CD14-positive monocyte (primary cell): ENCODE data around the gene GAS7. TPM values are rescaled to one million over a fixed set of nuclear protein-coding genes. Genes with fewer than 3 reads are reported as not detected.
A peak's percentile ranks its signal among the peaks of the same experiment; 100 is the strongest.

ENCODE experiments used
- DNase-seq, 3 donors: peaks; one replicate each; pipeline ENCODE4 v3.0.0-alpha.2; 2011 to 2022
- H2AFZ ChIP-seq: 2 replicates; pipeline ENCODE4 v1.6.0; 2012; ENCODE audit warnings: mild to moderate bottlenecking, low read depth, low read length, inconsistent platforms; ENCODE audit not compliant: insufficient read depth, poor library complexity, severe bottlenecking
- H3K27ac ChIP-seq, 2 donors: 1 replicate in 1 of 2; 2 replicates in 1 of 2; pipeline ENCODE4 v1.5.1; 2012 to 2013; ENCODE audit warnings: low read length in 2 of 2, control low read depth in 1 of 2, inconsistent platforms in 1 of 2, low read depth in 1 of 2, mild to moderate bottlenecking in 1 of 2
- H3K27me3 ChIP-seq, 2 donors: one replicate each; pipeline versions ENCODE4 v1.6.0 to v1.6.1; 2011 to 2013; ENCODE audit warnings: low read length in 2 of 2; ENCODE audit not compliant: control insufficient read depth in 2 of 2, insufficient read depth in 2 of 2
- H3K36me3 ChIP-seq, 2 donors: replicated peaks in 1 of 2; 1 replicate in 1 of 2; 2 replicates in 1 of 2; pipeline versions ENCODE4 v1.5.1 to v1.6.1; 2012 to 2013; ENCODE audit warnings: low read length in 2 of 2, control low read depth in 1 of 2, inconsistent platforms in 1 of 2, mild to moderate bottlenecking in 1 of 2; ENCODE audit not compliant: insufficient read depth in 2 of 2, control insufficient read depth in 1 of 2
- H3K4me1 ChIP-seq, 2 donors: 1 replicate in 1 of 2; 2 replicates in 1 of 2; pipeline versions ENCODE4 v1.5.1 to v1.6.1; 2012 to 2013; ENCODE audit warnings: low read length in 2 of 2, control low read depth in 1 of 2, inconsistent platforms in 1 of 2, mild to moderate bottlenecking in 1 of 2, moderate library complexity in 1 of 2; ENCODE audit not compliant: insufficient read depth in 2 of 2, control insufficient read depth in 1 of 2
- H3K4me2 ChIP-seq: replicated peaks from 2 replicates; pipeline ENCODE3; 2012; ENCODE audit warnings: low read length, moderate library complexity, mild to moderate bottlenecking; ENCODE audit not compliant: poor library complexity, severe bottlenecking; ENCODE audit errors: extremely low read depth
- H3K4me3 ChIP-seq, 3 experiments: fragments of 200-600 bp in 1 of 3; sonication (generic) in 1 of 3; replicated peaks in 1 of 3; 1 replicate in 2 of 3; 2 replicates in 1 of 3; pipeline ENCODE4 v1.5.1; 2011 to 2013; ENCODE audit warnings: low read length in 3 of 3, mild to moderate bottlenecking in 3 of 3, control low read depth in 2 of 3, low read depth in 2 of 3, inconsistent platforms in 1 of 3, moderate library complexity in 1 of 3
- H3K79me2 ChIP-seq: 2 replicates; pipeline ENCODE4 v1.6.0; 2012; ENCODE audit warnings: mild to moderate bottlenecking, control low read depth, inconsistent platforms, low read length, moderate library complexity; ENCODE audit not compliant: insufficient read depth
- H3K9ac ChIP-seq: 2 replicates; pipeline ENCODE4 v1.6.0; 2017; ENCODE audit warnings: low read length, mild to moderate bottlenecking; ENCODE audit not compliant: insufficient read depth, poor library complexity, severe bottlenecking
- H3K9me3 ChIP-seq, 2 donors: replicated peaks in 1 of 2; 1 replicate in 1 of 2; 2 replicates in 1 of 2; pipeline versions ENCODE4 v1.5.1 to v1.6.1; 2012 to 2013; ENCODE audit warnings: low read length in 2 of 2, control low read depth in 1 of 2; ENCODE audit not compliant: control insufficient read depth in 1 of 2, insufficient read depth in 1 of 2
- H4K20me1 ChIP-seq: 2 replicates; pipeline ENCODE4 v1.6.0; 2012; ENCODE audit warnings: mild to moderate bottlenecking, low read length, control low read depth, moderate library complexity; ENCODE audit not compliant: insufficient read depth
- H3K27ac Mint-ChIP-seq, 7 donors: one replicate each; pipeline ENCODE4 v1.8.0; 2020; ENCODE audit warnings: mild to moderate bottlenecking in 7 of 7, mixed read lengths in 7 of 7, moderate library complexity in 6 of 7, inconsistent platforms in 2 of 7
- H3K27me3 Mint-ChIP-seq, 3 donors: one replicate each; pipeline ENCODE4 v1.8.0; 2021 to 2022; ENCODE audit warnings: low read depth in 3 of 3, mild to moderate bottlenecking in 3 of 3, mixed read lengths in 3 of 3, moderate library complexity in 3 of 3, inconsistent platforms in 1 of 3
- H3K36me3 Mint-ChIP-seq, 2 donors: one replicate each; pipeline ENCODE4 v1.8.0; 2020; ENCODE audit warnings: mixed read lengths in 2 of 2, inconsistent platforms in 1 of 2, mild to moderate bottlenecking in 1 of 2
- H3K4me1 Mint-ChIP-seq: one replicate; pipeline ENCODE4 v1.8.0; 2020; ENCODE audit warnings: mild to moderate bottlenecking, mixed read lengths
- H3K4me3 Mint-ChIP-seq, 2 donors: one replicate each; pipeline ENCODE4 v1.8.0; 2020; ENCODE audit warnings: mild to moderate bottlenecking in 2 of 2, mixed read lengths in 2 of 2, moderate library complexity in 1 of 2
- H3K9me3 Mint-ChIP-seq, 7 donors: one replicate each; pipeline ENCODE4 v1.8.0; 2020 to 2022; ENCODE audit warnings: mixed read lengths in 7 of 7, mild to moderate bottlenecking in 6 of 7, moderate library complexity in 6 of 7, inconsistent platforms in 2 of 7
- CTCF ChIP-seq: fragments of 200-600 bp; IDR thresholded peaks from one replicate; pipeline ENCODE4 v1.8.0; 2022; ENCODE audit warnings: antibody characterized with exemption, mild to moderate bottlenecking
- WGBS: methylation state at CpG from one replicate; pipeline ENCODE4 v1.1.5; 2013; ENCODE audit warnings: missing lambda C conversion rate; ENCODE audit not compliant: insufficient coverage; 5-methylcytosine and 5-hydroxymethylcytosine counted together
- intact Hi-C, 2 donors: fragments of 100-400 bp; cut with micrococcal nuclease; formaldehyde crosslinking; loops; one replicate each; pipeline versions ENCODE4 v1.15.0 to v1.15.1; 2023
- polyA plus RNA-seq, 3 donors: library from polyadenylated mRNA; depleted of rRNA in 1 of 3; unstranded in 2 of 3; stranded (reverse) in 1 of 3; fragments of 300-500 nt in 2 of 3; fragments of >200 nt in 1 of 3; fragmentation: Illumina TruSeq in 2 of 3; gene quantifications; 1 replicate in 2 of 3; 2 replicates in 1 of 3; pipeline ENCODE4 v1.2.3, GENCODE V29; 2012 to 2021

Gene GAS7
- polyA plus RNA-seq, 3 donors, result 53.1 to 91.9 (median 66.6) TPM

- H3K36me3 Mint-ChIP-seq, result peaks cover 19 to 20% of the 10 kb centered on the region in 2 donors
- H3K27ac Mint-ChIP-seq, result peak overlapping the region in 1 of 7 donors; percentile 72
These were observed 289.8 kb downstream of the GAS7 start for GRCh38 chr17:9908649-9909042.

GRCh38 chr17:9907883-9908648, 290.3 kb downstream of the GAS7 start:
- Histone ChIP-seq H3K9ac (no peak overlapping the region), H4K20me1 (peaks cover 46% of the 10 kb centered on the region), H3K4me1 (no peaks in the 10 kb centered on the region), H3K9me3 (no peaks in the 10 kb centered on the region), H3K27ac (no peak overlapping the region), H2AFZ (no peak overlapping the region), H3K27me3 (no peaks in the 10 kb centered on the region), H3K4me2 (no peak overlapping the region), H3K4me3 (no peak overlapping the region), H3K79me2 (no peaks in the 10 kb centered on the region), H3K36me3 (peaks cover 7 to 16% of the 10 kb centered on the region in 2 donors)
- WGBS, result 80% methylated on average over 10 of the region's 12 CpGs
- DNase-seq, result no peak
- no peaks in the 10 kb centered on the region for H3K9me3 Mint-ChIP-seq
- H3K4me3 Mint-ChIP-seq, result no peak overlapping the region
- TF ChIP-seq CTCF, result no peak
- H3K27ac Mint-ChIP-seq, result peak overlapping the region in 3 of 7 donors; percentile 27 to 72 (median 28)
- intact Hi-C loops, result loop anchor here (5.0 kb wide), 1 partner anchor 709 kb away; no protein-coding TSS in a partner anchor
- H3K36me3 Mint-ChIP-seq, result peaks cover 14 to 15% of the 10 kb centered on the region in 2 donors
- H3K27me3 Mint-ChIP-seq, result peaks cover 2 to 11% (median 4%) of the 10 kb centered on the region in 3 donors
- H3K4me1 Mint-ChIP-seq, result no peaks in the 10 kb centered on the region

More at GRCh38 chr17:9908649-9909042, 289.8 kb downstream of the GAS7 start:
- DNase-seq, result no peak
- Mint-ChIP-seq H3K4me3 (no peak overlapping the region), H3K27me3 (peaks cover 0 to 7% (median 4%) of the 10 kb centered on the region in 3 donors), H3K4me1 (no peaks in the 10 kb centered on the region), H3K9me3 (no peaks in the 10 kb centered on the region)
- H3K27me3 ChIP-seq, result no peaks in the 10 kb centered on the region
- no peak overlapping the region for H3K9ac ChIP-seq
- no peak overlapping the region for H3K4me3 ChIP-seq
- TF ChIP-seq CTCF, result no peak
- no peaks in the 10 kb centered on the region for H3K79me2 ChIP-seq
- no peaks in the 10 kb centered on the region for H3K9me3 ChIP-seq
- H3K27ac ChIP-seq, result no peak overlapping the region
- WGBS, result 86% methylated on average over 2 of the region's 7 CpGs
- H3K4me1 ChIP-seq, result no peaks in the 10 kb centered on the region
- intact Hi-C loops, result loop anchor here (5.0 kb wide), 1 partner anchor 709 kb away; no protein-coding TSS in a partner anchor
- peaks cover 49% of the 10 kb centered on the region for H4K20me1 ChIP-seq
- peaks cover 13 to 21% of the 10 kb centered on the region in 2 donors for H3K36me3 ChIP-seq
- no peak overlapping the region for H2AFZ ChIP-seq
- H3K4me2 ChIP-seq, result no peak overlapping the region
